ENCODE measurements around the gene ACBD7. TPM values are rescaled to one million over a fixed set of nuclear protein-coding genes. Genes with fewer than 3 reads are reported as not detected.

ACBD7 gene
- total RNA-seq, 1 donor from 2014 or later: 0.33 TPM

DNA sequence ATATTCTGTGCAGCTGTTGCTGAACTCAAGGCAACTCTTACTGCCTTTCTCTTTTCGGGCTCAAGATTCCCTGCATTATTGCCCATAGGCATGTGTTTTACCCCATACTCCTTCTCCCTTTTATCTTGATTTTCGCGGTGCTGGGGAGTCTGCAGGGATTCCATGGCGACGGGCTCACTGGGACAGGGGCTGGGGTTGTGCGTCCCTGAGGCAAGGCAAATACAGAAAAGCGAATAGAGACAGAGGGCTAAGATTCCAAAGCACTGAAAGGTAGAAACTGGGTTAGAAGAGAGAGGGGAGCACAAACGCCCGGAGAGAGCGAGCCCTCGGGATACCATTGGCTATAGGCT lies 8.1 kb upstream of the ACBD7 start:
- Mint-ChIP-seq H3K4me3 (ENCODE audit: unreplicated experiment) (peak overlapping the region; percentile 96), H3K27ac (ENCODE audit: unreplicated experiment) (peak overlapping the region; percentile 87), H3K27me3 (ENCODE audit: unreplicated experiment) (peaks cover 11% of the 10 kb centered on the region), H3K4me1 (ENCODE audit: unreplicated experiment) (peaks cover 5% of the 10 kb centered on the region), H3K36me3 (ENCODE audit: low read depth, unreplicated experiment) (peaks cover 13% of the 10 kb centered on the region), H3K9me3 (ENCODE audit: unreplicated experiment) (no peaks in the 10 kb centered on the region)
- no peak for DNase-seq (ENCODE audit: low spot score)
- TF ChIP-seq, protein P1, sequence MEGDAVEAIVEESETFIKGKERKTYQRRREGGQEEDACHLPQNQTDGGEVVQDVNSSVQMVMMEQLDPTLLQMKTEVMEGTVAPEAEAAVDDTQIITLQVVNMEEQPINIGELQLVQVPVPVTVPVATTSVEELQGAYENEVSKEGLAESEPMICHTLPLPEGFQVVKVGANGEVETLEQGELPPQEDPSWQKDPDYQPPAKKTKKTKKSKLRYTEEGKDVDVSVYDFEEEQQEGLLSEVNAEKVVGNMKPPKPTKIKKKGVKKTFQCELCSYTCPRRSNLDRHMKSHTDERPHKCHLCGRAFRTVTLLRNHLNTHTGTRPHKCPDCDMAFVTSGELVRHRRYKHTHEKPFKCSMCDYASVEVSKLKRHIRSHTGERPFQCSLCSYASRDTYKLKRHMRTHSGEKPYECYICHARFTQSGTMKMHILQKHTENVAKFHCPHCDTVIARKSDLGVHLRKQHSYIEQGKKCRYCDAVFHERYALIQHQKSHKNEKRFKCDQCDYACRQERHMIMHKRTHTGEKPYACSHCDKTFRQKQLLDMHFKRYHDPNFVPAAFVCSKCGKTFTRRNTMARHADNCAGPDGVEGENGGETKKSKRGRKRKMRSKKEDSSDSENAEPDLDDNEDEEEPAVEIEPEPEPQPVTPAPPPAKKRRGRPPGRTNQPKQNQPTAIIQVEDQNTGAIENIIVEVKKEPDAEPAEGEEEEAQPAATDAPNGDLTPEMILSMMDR (IDR thresholded peaks at IDR 0.05; ENCODE audit: unreplicated experiment): no peak

DNA sequence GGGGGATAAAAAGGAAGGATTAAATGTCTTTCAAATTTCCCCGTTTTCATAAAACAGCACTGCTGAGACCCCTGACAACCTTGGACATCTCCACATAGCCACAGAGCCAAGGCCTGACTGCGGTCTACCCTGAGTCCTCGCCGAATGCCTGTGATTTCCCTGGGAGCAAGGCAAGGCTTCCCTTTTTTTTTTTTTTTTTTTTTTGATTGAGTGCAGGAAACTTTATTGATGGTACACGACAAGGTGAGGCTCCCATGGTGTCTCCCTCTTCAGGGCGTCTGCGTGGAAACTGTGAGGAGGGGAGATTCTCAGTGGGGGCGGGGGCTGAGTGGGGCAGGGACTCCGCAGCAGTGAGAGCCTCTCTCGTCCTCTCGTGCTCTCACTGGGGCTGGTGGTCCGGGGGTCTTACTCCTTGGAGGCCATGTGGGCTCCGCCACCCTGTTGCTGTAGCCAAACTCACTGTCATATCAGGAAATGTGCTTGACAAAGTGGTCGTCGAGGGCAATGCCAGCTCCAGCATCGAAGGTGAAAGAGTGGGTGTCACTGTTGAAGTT lies 4.4 kb upstream of the ACBD7 start:
- TF ChIP-seq, protein P1 (IDR thresholded peaks at IDR 0.05; ENCODE audit: unreplicated experiment): no peak
- Mint-ChIP-seq H3K27me3 (ENCODE audit: unreplicated experiment) (peaks cover 9% of the 10 kb centered on the region), H3K27ac (ENCODE audit: unreplicated experiment) (no peak overlapping the region), H3K36me3 (ENCODE audit: low read depth, unreplicated experiment) (peaks cover 3% of the 10 kb centered on the region), H3K4me3 (ENCODE audit: unreplicated experiment) (no peak overlapping the region), H3K4me1 (ENCODE audit: unreplicated experiment) (peaks cover 4% of the 10 kb centered on the region), H3K9me3 (ENCODE audit: unreplicated experiment) (no peaks in the 10 kb centered on the region)
- no peak for DNase-seq (ENCODE audit: low spot score)

DNA sequence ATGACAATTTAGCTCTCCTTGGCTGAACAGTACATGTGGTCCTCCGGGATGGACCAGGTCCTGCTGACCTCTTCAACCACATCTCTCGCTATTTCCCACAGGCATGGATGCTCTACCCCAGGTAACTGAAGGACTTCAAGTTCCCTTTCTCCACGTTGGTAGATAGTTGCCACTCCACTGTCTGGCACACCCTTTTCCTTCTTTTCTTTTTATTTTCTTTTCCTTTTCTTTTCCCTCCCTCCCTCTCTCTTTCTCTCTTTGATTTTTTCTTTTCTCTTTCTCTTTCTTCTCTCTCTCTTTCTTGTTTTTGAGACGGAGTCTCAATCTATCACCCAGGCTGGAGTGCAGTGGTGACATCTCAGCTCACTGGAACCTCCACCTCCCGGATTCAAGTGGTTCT lies 2.8 kb upstream of the ACBD7 start:
- H3K36me3 Mint-ChIP-seq (ENCODE audit: low read depth, unreplicated experiment): no peaks in the 10 kb centered on the region
- DNase-seq (ENCODE audit: low spot score): no peak
- no peak overlapping the region for H3K27ac Mint-ChIP-seq (ENCODE audit: unreplicated experiment)
- H3K27me3 Mint-ChIP-seq (ENCODE audit: unreplicated experiment): peaks cover 5% of the 10 kb centered on the region
- H3K9me3 Mint-ChIP-seq (ENCODE audit: unreplicated experiment): no peaks in the 10 kb centered on the region
- H3K4me1 Mint-ChIP-seq (ENCODE audit: unreplicated experiment): no peaks in the 10 kb centered on the region
- TF ChIP-seq, protein P1 (IDR thresholded peaks at IDR 0.05; ENCODE audit: unreplicated experiment): no peak
- no peak overlapping the region for H3K4me3 Mint-ChIP-seq (ENCODE audit: unreplicated experiment)

DNA sequence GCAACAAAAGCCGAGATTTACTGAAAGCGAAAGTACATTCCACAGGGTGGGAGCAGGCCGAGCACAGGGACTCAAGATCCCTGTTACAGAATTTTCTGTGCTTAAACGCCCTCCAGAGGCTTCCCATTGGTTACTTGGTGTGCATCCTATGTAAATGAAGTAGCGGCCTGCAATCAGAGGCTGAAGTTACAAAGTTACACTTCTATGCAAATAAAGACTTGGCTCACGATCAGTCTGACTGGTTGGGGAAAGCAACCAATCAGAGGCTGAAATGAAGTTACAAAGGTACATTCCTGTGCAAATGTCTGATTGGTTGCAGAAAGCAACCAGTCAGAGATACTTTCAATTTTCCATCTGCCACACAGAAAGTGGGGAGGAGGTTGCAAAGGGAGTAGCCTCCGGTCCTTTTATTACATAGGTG lies 4.1 kb downstream of the ACBD7 start:
- H3K4me3 Mint-ChIP-seq (ENCODE audit: unreplicated experiment): no peak overlapping the region
- no peaks in the 10 kb centered on the region for H3K4me1 Mint-ChIP-seq (ENCODE audit: unreplicated experiment)
- TF ChIP-seq, protein P1 (IDR thresholded peaks at IDR 0.05; ENCODE audit: unreplicated experiment): no peak
- H3K36me3 Mint-ChIP-seq (ENCODE audit: low read depth, unreplicated experiment): no peaks in the 10 kb centered on the region
- no peak for DNase-seq (ENCODE audit: low spot score)
- peaks cover 1% of the 10 kb centered on the region for H3K27me3 Mint-ChIP-seq (ENCODE audit: unreplicated experiment)
- no peaks in the 10 kb centered on the region for H3K9me3 Mint-ChIP-seq (ENCODE audit: unreplicated experiment)
- H3K27ac Mint-ChIP-seq (ENCODE audit: unreplicated experiment): no peak overlapping the region

DNA sequence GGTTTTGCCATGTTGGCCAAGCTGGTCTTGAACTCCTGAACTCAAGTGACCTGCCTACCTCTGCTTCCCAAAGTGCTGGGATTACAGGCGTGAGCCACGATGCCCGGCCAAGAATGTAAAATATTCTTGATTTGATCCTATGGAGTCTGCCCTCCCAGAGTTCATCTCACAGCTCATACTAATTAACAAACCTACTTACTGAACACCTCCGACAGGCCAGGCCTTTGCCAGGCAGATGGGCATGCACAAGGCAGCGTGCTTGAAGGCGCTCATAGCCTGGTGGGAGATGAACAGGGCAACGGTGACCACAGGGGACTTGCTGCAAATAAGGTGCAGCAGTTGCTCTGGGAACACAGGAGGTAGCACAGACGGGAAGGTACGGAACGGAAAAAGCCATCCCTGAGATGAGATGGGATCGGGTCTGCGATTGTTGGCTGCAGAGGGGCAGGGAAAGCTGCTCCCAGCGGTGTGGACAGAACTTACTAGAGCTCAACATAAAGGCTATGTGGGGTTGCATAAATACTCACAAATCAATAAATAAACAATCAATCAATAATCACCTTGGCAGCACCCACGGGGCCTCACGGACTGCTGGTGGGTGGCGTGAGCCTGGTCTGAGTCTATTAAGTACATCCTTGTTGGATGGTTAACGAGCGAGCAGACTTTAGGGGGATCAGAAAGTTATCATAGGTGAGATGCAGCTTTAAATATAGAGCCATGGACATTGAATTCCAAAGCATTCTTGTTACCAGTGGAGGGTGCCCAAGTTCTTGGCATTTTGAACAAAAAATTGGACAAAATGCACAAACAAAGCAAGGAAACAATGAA lies 4.7 kb downstream of the ACBD7 start:
- no peaks in the 10 kb centered on the region for H3K4me1 Mint-ChIP-seq (ENCODE audit: unreplicated experiment)
- no peak overlapping the region for H3K27ac Mint-ChIP-seq (ENCODE audit: unreplicated experiment)
- H3K36me3 Mint-ChIP-seq (ENCODE audit: low read depth, unreplicated experiment): no peaks in the 10 kb centered on the region
- no peak overlapping the region for H3K4me3 Mint-ChIP-seq (ENCODE audit: unreplicated experiment)
- no peaks in the 10 kb centered on the region for H3K9me3 Mint-ChIP-seq (ENCODE audit: unreplicated experiment)
- peaks cover under 1% of the 10 kb centered on the region for H3K27me3 Mint-ChIP-seq (ENCODE audit: unreplicated experiment)
- no peak for DNase-seq (ENCODE audit: low spot score)
- TF ChIP-seq, protein P1 (IDR thresholded peaks at IDR 0.05; ENCODE audit: unreplicated experiment): no peak

Measured in endothelial cell (in vitro differentiated cells).